ENCODE results near the gene ST7. TPM values are rescaled to one million over a fixed set of nuclear protein-coding genes. Genes with fewer than 3 reads are reported as not detected.
A peak's percentile ranks its signal among the peaks of the same experiment; 100 is the strongest.

The ST7 gene
- total RNA-seq, 4 donors from 2014 or later: 13.5 to 24.9 (median 18.6) TPM

DNA sequence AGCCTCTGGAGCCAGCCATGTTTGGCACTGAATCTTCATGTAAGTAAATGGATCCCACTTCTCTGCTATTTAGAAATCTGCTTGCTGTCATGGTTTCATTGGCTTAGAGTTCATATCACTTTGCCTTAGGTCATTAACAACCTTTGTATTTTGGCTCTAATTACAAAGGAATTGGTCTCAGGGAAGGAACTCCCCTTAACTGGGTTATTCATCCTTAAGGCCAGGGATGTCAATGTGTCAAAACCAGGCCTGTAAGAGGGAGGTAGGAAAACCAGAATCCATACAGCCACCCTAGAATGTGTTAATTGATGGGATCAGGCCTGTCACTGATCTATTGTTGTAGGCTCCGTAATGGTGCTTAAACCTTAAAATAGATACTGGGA lies 67.3 kb downstream of the ST7 start:
- TF ChIP-seq, protein P1, sequence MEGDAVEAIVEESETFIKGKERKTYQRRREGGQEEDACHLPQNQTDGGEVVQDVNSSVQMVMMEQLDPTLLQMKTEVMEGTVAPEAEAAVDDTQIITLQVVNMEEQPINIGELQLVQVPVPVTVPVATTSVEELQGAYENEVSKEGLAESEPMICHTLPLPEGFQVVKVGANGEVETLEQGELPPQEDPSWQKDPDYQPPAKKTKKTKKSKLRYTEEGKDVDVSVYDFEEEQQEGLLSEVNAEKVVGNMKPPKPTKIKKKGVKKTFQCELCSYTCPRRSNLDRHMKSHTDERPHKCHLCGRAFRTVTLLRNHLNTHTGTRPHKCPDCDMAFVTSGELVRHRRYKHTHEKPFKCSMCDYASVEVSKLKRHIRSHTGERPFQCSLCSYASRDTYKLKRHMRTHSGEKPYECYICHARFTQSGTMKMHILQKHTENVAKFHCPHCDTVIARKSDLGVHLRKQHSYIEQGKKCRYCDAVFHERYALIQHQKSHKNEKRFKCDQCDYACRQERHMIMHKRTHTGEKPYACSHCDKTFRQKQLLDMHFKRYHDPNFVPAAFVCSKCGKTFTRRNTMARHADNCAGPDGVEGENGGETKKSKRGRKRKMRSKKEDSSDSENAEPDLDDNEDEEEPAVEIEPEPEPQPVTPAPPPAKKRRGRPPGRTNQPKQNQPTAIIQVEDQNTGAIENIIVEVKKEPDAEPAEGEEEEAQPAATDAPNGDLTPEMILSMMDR (IDR thresholded peaks at IDR 0.05): no peak
- TF ChIP-seq POLR2A (IDR thresholded peaks at IDR 0.05): no peak
- TF ChIP-seq EP300 (IDR thresholded peaks at IDR 0.05): no peak
- Histone ChIP-seq H3K9me3 (no peaks in the 10 kb centered on the region), H3K27me3 (no peaks in the 10 kb centered on the region), H3K4me1 (peaks cover 0 to 31% (median 0%) of the 10 kb centered on the region in 4 donors), H3K36me3 (no peaks in the 10 kb centered on the region), H3K4me3 (peak overlapping the region; percentile 12 to 42 (median 22)), H3K27ac (peak overlapping the region in 2 of 4 donors; percentile 38 to 64)
- no peak for DNase-seq (ENCODE audit: low spot score in 2 of 2)
- 32 to 42% methylated on average over 1 of the region's 1 CpG for WGBS, 2 donors

DNA sequence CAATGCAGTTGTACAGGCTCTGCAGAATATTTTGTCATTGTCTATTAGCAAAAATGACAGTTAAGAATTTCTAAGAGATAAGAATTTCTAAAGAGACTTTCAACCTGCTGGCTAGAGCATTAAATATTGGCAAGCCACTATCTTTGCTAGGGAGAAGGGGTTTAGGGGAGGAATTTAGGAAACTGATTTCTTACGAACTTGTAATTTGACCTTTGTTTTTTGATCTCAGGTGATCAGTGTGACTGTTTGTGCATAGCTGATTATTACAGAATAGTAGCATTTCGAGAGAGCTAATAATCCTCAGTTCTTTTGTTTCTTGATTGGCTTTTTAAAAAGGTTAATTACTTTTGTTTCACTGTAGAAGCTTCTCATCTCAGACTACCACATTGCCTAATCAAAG lies 68.1 kb downstream of the ST7 start:
- Histone ChIP-seq H3K27me3 (no peaks in the 10 kb centered on the region), H3K27ac (no peak overlapping the region), H3K4me3 (no peak overlapping the region), H3K4me1 (peaks cover 0 to 33% (median 0%) of the 10 kb centered on the region in 4 donors), H3K9me3 (no peaks in the 10 kb centered on the region), H3K36me3 (no peaks in the 10 kb centered on the region)
- no peak for TF ChIP-seq EP300 (IDR thresholded peaks at IDR 0.05)
- TF ChIP-seq POLR2A (IDR thresholded peaks at IDR 0.05): no peak
- WGBS, 2 donors: 90 to 95% methylated on average over 2 of the region's 2 CpGs
- DNase-seq (ENCODE audit: low spot score in 2 of 2): no peak

DNA sequence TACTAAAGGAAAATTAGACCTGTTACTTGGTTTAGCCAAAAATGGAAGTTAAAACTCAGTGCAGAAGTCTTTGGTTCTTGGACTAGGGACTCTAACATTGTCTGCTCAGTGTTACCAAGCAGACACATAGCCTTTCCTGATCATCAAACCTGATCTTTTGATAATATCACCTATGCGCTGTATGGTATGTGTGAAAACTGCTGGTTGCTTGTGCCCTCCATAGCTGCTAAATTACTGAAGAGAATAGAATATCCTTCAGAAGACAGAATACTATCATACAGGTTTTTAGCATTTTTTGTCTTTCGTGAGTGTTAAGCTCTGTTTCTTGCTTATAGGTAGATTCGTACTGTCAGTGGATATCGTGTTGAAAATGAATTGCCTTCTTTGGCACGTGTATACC lies 68.7 kb downstream of the ST7 start:
- H3K27ac ChIP-seq: no peak overlapping the region
- no peak for DNase-seq (ENCODE audit: low spot score in 2 of 2)
- 92 to 96% methylated on average over 5 of the region's 5 CpGs for WGBS, 2 donors
- H3K9me3 ChIP-seq: no peaks in the 10 kb centered on the region
- H3K4me1 ChIP-seq: peaks cover 0 to 28% (median 0%) of the 10 kb centered on the region in 4 donors
- H3K4me3 ChIP-seq: no peak overlapping the region
- no peak for TF ChIP-seq POLR2A (IDR thresholded peaks at IDR 0.05)
- no peak for TF ChIP-seq EP300 (IDR thresholded peaks at IDR 0.05)
- TF ChIP-seq, protein P1 (IDR thresholded peaks at IDR 0.05): no peak
- H3K36me3 ChIP-seq: no peaks in the 10 kb centered on the region
- no peaks in the 10 kb centered on the region for H3K27me3 ChIP-seq

DNA sequence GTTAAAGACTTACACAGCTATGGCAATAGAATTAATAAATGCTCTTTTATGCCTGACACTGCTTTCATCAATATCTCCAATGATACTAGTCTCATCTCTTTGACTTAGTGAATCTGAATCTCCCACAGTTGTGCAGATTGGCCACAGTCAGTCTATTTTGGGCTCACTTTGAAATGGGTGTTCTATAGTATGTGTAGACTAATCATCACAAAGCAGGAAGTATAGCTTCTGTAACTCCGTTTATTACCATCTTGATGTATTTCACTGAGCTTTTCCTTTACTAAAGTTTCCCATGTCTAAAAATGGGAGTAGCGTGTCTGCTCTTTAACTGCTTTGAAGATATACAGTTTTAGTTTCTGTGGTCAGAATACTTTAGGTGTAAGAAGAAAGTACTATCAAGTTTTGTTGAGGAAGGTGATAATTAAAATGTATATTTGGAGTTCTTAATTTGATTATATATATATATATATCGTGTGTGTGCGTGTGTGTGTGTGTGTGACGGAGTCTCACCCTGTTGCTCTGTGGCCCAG lies 70.1 kb downstream of the ST7 start:
- TF ChIP-seq POLR2A (IDR thresholded peaks at IDR 0.05) (no peak), EP300 (IDR thresholded peaks at IDR 0.05) (no peak)
- TF ChIP-seq, protein P1 (IDR thresholded peaks at IDR 0.05): no peak

DNA sequence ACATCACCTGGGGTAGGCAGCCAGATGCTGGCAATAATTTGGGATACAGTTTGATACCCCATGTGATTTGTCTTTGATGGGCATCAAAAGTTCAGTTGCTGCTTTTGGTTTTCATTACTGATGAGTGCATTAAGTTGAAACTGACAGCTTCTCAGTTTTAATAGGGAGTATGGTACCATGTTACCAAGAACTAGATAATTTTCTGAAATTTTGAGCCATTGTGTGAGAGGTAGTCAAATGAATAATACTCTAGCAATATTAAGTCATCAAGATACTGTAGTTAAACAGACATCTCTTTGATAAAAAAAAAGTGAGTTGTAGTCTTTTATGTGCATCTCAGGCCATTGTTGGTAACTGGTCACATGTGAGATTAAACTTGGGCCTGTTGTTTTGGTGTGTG lies 71.5 kb downstream of the ST7 start:
- no peak overlapping the region for H3K27ac ChIP-seq
- H3K36me3 ChIP-seq: no peaks in the 10 kb centered on the region
- H3K4me3 ChIP-seq: no peak overlapping the region
- DNase-seq (ENCODE audit: low spot score in 2 of 2): no peak
- H3K4me1 ChIP-seq: peaks cover 0 to 22% (median 0%) of the 10 kb centered on the region in 4 donors
- TF ChIP-seq, protein P1 (IDR thresholded peaks at IDR 0.05): no peak
- no peak for TF ChIP-seq POLR2A (IDR thresholded peaks at IDR 0.05)
- no peak for TF ChIP-seq EP300 (IDR thresholded peaks at IDR 0.05)
- no peaks in the 10 kb centered on the region for H3K27me3 ChIP-seq
- peaks cover 0 to 13% (median under 1%) of the 10 kb centered on the region in 4 donors for H3K9me3 ChIP-seq

More for the DNA sequence above, 70.1 kb downstream of the ST7 start:
- no peaks in the 10 kb centered on the region for H3K27me3 ChIP-seq
- WGBS, 2 donors: 90 to 96% methylated on average over 5 of the region's 5 CpGs
- H3K4me3 ChIP-seq: no peak overlapping the region
- H3K27ac ChIP-seq: no peak overlapping the region
- peaks cover 0 to under 1% (median 0%) of the 10 kb centered on the region in 4 donors for H3K9me3 ChIP-seq
- no peak for DNase-seq (ENCODE audit: low spot score in 2 of 2)
- no peaks in the 10 kb centered on the region for H3K36me3 ChIP-seq
- peaks cover 0 to 28% (median 0%) of the 10 kb centered on the region in 4 donors for H3K4me1 ChIP-seq

Data from tibial nerve (tissue), 4 donors.